SK-N-SH (cell line): ENCODE results near the gene ACSS1. TPM values are rescaled to one million over a fixed set of nuclear protein-coding genes. Genes with fewer than 3 reads are reported as not detected.

Experiments used
- CTCF ChIA-PET: fragments of 300-600, 350-600 bp; formaldehyde crosslinking; extraction: SDS; loops from one replicate; lab custom pipeline; 2021; lab: Yijun Ruan, JAX
- POLR2A ChIA-PET: fragments of 350-600 bp; sonication (Branson Sonifier 250); formaldehyde crosslinking; extraction: SDS; loops from one replicate; lab custom pipeline; 2020; ENCODE audit warnings: antibody characterized with exemption, inconsistent platforms; lab: Yijun Ruan, JAX
- DNase-seq: peaks from one replicate; pipeline ENCODE4 v3.0.0; 2012
- H2AFZ ChIP-seq: fragments of 200-600 bp; sonication (generic); 2 replicates; pipeline ENCODE4 v1.8.1; 2016; ENCODE audit warnings: antibody characterized with exemption, mild to moderate bottlenecking, low read depth
- H3F3A ChIP-seq: fragments of 200-600 bp; sonication (generic); replicated peaks from 2 replicates; pipeline ENCODE3; 2016; ENCODE audit warnings: antibody characterized with exemption, mild to moderate bottlenecking; ENCODE audit not compliant: insufficient read depth
- H3K27ac ChIP-seq, 2 experiments: fragments of 200-500 bp in 1 of 2; fragments of 200-600 bp in 1 of 2; sonication (Bioruptor generic) in 1 of 2; sonication (generic), shearing (Covaris generic) in 1 of 2; 2 replicates each; pipeline versions ENCODE4 v1.5.1 to v1.6.1; 2014 to 2016; ENCODE audit warnings: low read depth in 2 of 2, inconsistent platforms in 1 of 2, low read length in 1 of 2, mild to moderate bottlenecking in 1 of 2, mixed read lengths in 1 of 2
- H3K27me3 ChIP-seq: fragments of 200-600 bp; sonication (generic), shearing (Covaris generic); 2 replicates; pipeline ENCODE4 v1.6.1; 2016; ENCODE audit warnings: mixed run types; ENCODE audit not compliant: insufficient read depth
- H3K36me3 ChIP-seq, 2 experiments: fragments of 200-500 bp in 1 of 2; fragments of 200-600 bp in 1 of 2; sonication (Bioruptor generic) in 1 of 2; sonication (generic) in 1 of 2; replicated peaks in 1 of 2; 2 replicates each; pipeline versions ENCODE3 to v1.5.1; 2014 to 2016; ENCODE audit warnings: low read length in 1 of 2, mild to moderate bottlenecking in 1 of 2; ENCODE audit not compliant: insufficient read depth in 2 of 2, control insufficient read depth in 1 of 2
- H3K4me1 ChIP-seq, 2 experiments: fragments of 200-500 bp in 1 of 2; fragments of 200-600 bp in 1 of 2; sonication (Bioruptor generic) in 1 of 2; sonication (generic), shearing (Covaris generic) in 1 of 2; 2 replicates each; pipeline versions ENCODE4 v1.5.1 to v1.6.1; 2014 to 2016; ENCODE audit warnings: low read depth in 1 of 2, low read length in 1 of 2, mixed run types in 1 of 2; ENCODE audit not compliant: insufficient read depth in 2 of 2, control insufficient read depth in 1 of 2
- H3K4me2 ChIP-seq: fragments of 200-600 bp; sonication (generic), shearing (Covaris generic); 2 replicates; pipeline ENCODE4 v1.6.1; 2017; ENCODE audit warnings: mixed run types
- H3K4me3 ChIP-seq, 2 experiments: fragments of 200-500 bp in 1 of 2; fragments of 200-600 bp in 1 of 2; sonication (Bioruptor generic) in 1 of 2; sonication (generic), shearing (Covaris generic) in 1 of 2; 2 replicates each; pipeline versions ENCODE4 v1.5.1 to v1.8.1; 2014 to 2016; ENCODE audit warnings: low read depth in 2 of 2, inconsistent platforms in 1 of 2, low read length in 1 of 2, mild to moderate bottlenecking in 1 of 2, mixed read lengths in 1 of 2, moderate library complexity in 1 of 2
- H3K79me2 ChIP-seq: fragments of 200-600 bp; sonication (generic); 2 replicates; pipeline ENCODE4 v1.8.1; 2017; ENCODE audit warnings: mild to moderate bottlenecking; ENCODE audit not compliant: insufficient read depth
- H3K9ac ChIP-seq: fragments of 200-600 bp; sonication (generic); 2 replicates; pipeline ENCODE4 v1.6.1; 2017; ENCODE audit warnings: mixed run types
- H3K9me2 ChIP-seq: fragments of 200-600 bp; sonication (generic); 2 replicates; pipeline ENCODE4 v1.6.1; 2017; ENCODE audit warnings: mixed run types
- H3K9me3 ChIP-seq: fragments of 200-600 bp; sonication (generic); 2 replicates; pipeline ENCODE4 v1.6.1; 2017; ENCODE audit warnings: mixed run types, mild to moderate bottlenecking, moderate library complexity
- H4K20me1 ChIP-seq: fragments of 200-600 bp; sonication (generic); 2 replicates; pipeline ENCODE4 v1.6.1; 2017; ENCODE audit warnings: mild to moderate bottlenecking, mixed run types; ENCODE audit not compliant: insufficient read depth
- CHD2 ChIP-seq: fragments of 150-350 bp; IDR thresholded peaks from 2 replicates; pipeline ENCODE4 v1.6.1; 2018; ENCODE audit warnings: low read length; ENCODE audit not compliant: partially characterized antibody
- CTCF ChIP-seq: fragments of 200-600 bp; sonication (generic); IDR thresholded peaks from 2 replicates; pipeline ENCODE4 v1.6.1; 2017; ENCODE audit warnings: antibody characterized with exemption, mild to moderate bottlenecking, moderate library complexity
- ELF1 ChIP-seq: IDR thresholded peaks from 2 replicates; pipeline ENCODE4 v1.4.0; 2012
- EP300 ChIP-seq, 2 experiments: IDR thresholded peaks; 2 replicates each; pipeline versions ENCODE4 v1.4.0 to v1.6.1; 2012; ENCODE audit warnings: borderline replicate concordance in 1 of 2, low read depth in 1 of 2, low read length in 1 of 2
- FOXJ3 ChIP-seq: sonication (generic); formaldehyde crosslinking; IDR thresholded peaks from 2 replicates; pipeline ENCODE4 v1.5.1; 2020; ENCODE audit warnings: mild to moderate bottlenecking, missing genetic modification reagents
- FOXM1 ChIP-seq: IDR thresholded peaks from 2 replicates; pipeline ENCODE4 v1.4.0; 2012; ENCODE audit warnings: low read depth, mild to moderate bottlenecking
- GABPA ChIP-seq: IDR thresholded peaks from 2 replicates; pipeline ENCODE4 v1.4.0; 2012; ENCODE audit warnings: low read depth, mild to moderate bottlenecking
- MEF2A ChIP-seq: IDR thresholded peaks from 2 replicates; pipeline ENCODE4 v1.4.0; 2012; ENCODE audit warnings: low read depth, borderline replicate concordance
- MXI1 ChIP-seq: IDR thresholded peaks from 2 replicates; pipeline ENCODE4 v1.6.1; 2012; ENCODE audit warnings: mild to moderate bottlenecking, low read depth, low read length, improper control_type of control experiment
- NFIC ChIP-seq: IDR thresholded peaks from 2 replicates; pipeline ENCODE4 v1.4.0; 2012; ENCODE audit warnings: borderline replicate concordance
- NRF1 ChIP-seq: IDR thresholded peaks from 2 replicates; pipeline ENCODE4 v1.6.1; 2012; ENCODE audit warnings: low read depth, mild to moderate bottlenecking, low read length
- RCOR1 ChIP-seq: fragments of 150-350 bp; IDR thresholded peaks from 2 replicates; pipeline ENCODE4 v1.6.1; 2017; ENCODE audit warnings: antibody characterized with exemption, low read length
- REST ChIP-seq: IDR thresholded peaks from 2 replicates; pipeline ENCODE4 v1.6.1; 2012; ENCODE audit warnings: mild to moderate bottlenecking, low read depth, low read length, moderate library complexity
- RFX5 ChIP-seq: IDR thresholded peaks from 2 replicates; pipeline ENCODE4 v1.6.1; 2012; ENCODE audit warnings: mild to moderate bottlenecking, improper control_type of control experiment, low read length
- TAF1 ChIP-seq: IDR thresholded peaks from 2 replicates; pipeline ENCODE4 v1.6.1; 2012; ENCODE audit warnings: low read depth, mild to moderate bottlenecking, low read length, moderate library complexity, borderline replicate concordance
- TCF12 ChIP-seq: IDR thresholded peaks from 2 replicates; pipeline ENCODE4 v1.4.0; 2012
- TEAD4 ChIP-seq: IDR thresholded peaks from 2 replicates; pipeline ENCODE4 v1.4.0; 2012; ENCODE audit warnings: mild to moderate bottlenecking, borderline replicate concordance; ENCODE audit not compliant: insufficient read depth
- USF2 ChIP-seq: fragments of 150-350 bp; IDR thresholded peaks from 2 replicates; pipeline ENCODE4 v1.6.1; 2017; ENCODE audit warnings: antibody characterized with exemption, low read length, low read depth, borderline replicate concordance
- YY1 ChIP-seq: IDR thresholded peaks from 2 replicates; pipeline ENCODE4 v1.4.0; 2012; ENCODE audit warnings: low read depth, mild to moderate bottlenecking
- WGBS: methylation state at CpG from one replicate; pipeline ENCODE4 v1.1.6; 2017; ENCODE audit warnings: low lambda C conversion rate; 5-methylcytosine and 5-hydroxymethylcytosine counted together
- polyA plus RNA-seq, 3 experiments: library from polyadenylated mRNA; depleted of rRNA; stranded (reverse); fragments of >200 nt; gene quantifications; 2 replicates each; pipeline ENCODE4 v1.2.3, GENCODE V29; 2012
- TF ChIP-seq, protein P1 (sequence below): fragments of 150-350 bp; IDR thresholded peaks from 2 replicates; pipeline ENCODE4 v1.6.1; 2016; ENCODE audit warnings: mild to moderate bottlenecking, low read depth, low read length

The ACSS1 gene
- polyA plus RNA-seq, 1 of the 3 experiments (the other 2 are of a cell fraction) = 2.0 TPM

GRCh38 chr20:25013478-25014380 is 44.2 kb downstream of the ACSS1 start:
- H3F3A ChIP-seq = no peaks in the 10 kb centered on the region
- no peaks in the 10 kb centered on the region for H3K27me3 ChIP-seq
- H3K36me3 ChIP-seq = no peaks in the 10 kb centered on the region
- ChIA-PET POLR2A (no interaction called here), CTCF (interaction anchor here (1.3 kb wide), 1 partner anchor 20 kb away, joined by 3 read pairs; no protein-coding TSS in a partner anchor)
- H3K4me3 ChIP-seq = no peak overlapping the region
- H3K9me3 ChIP-seq = no peaks in the 10 kb centered on the region
- WGBS = 76% methylated on average over 17 of the region's 25 CpGs
- no peak overlapping the region for H3K27ac ChIP-seq
- H3K4me2 ChIP-seq = no peak overlapping the region
- no peaks in the 10 kb centered on the region; a peak in 1 of 4 replicates for H3K4me1 ChIP-seq
- no peak for DNase-seq
- no peak overlapping the region for H2AFZ ChIP-seq
- H3K79me2 ChIP-seq = no peaks in the 10 kb centered on the region
- no peaks in the 10 kb centered on the region for H4K20me1 ChIP-seq
- no peaks in the 10 kb centered on the region for H3K9me2 ChIP-seq
- H3K9ac ChIP-seq = no peak overlapping the region
- TF ChIP-seq NFIC = no peak
- no peak for TF ChIP-seq FOXJ3 (CRISPR knock-in tag)
- no peak for TF ChIP-seq EP300 (IDR thresholded peaks at IDR 0.05; ENCODE audit: borderline replicate concordance in 1 of 2, low read depth in 1 of 2, low read length in 1 of 2)
- TF ChIP-seq NRF1 = no peak
- TF ChIP-seq TAF1 = no peak
- no peak for TF ChIP-seq RFX5
- TF ChIP-seq ELF1 = no peak
- no peak for TF ChIP-seq MXI1
- TF ChIP-seq GABPA = no peak
- TF ChIP-seq, protein P1, sequence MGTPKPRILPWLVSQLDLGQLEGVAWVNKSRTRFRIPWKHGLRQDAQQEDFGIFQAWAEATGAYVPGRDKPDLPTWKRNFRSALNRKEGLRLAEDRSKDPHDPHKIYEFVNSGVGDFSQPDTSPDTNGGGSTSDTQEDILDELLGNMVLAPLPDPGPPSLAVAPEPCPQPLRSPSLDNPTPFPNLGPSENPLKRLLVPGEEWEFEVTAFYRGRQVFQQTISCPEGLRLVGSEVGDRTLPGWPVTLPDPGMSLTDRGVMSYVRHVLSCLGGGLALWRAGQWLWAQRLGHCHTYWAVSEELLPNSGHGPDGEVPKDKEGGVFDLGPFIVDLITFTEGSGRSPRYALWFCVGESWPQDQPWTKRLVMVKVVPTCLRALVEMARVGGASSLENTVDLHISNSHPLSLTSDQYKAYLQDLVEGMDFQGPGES = no peak
- TF ChIP-seq USF2 = no peak
- TF ChIP-seq TCF12 = no peak
- TF ChIP-seq REST = no peak
- TF ChIP-seq MEF2A = no peak
- TF ChIP-seq CHD2 = no peak
- TF ChIP-seq FOXM1 = no peak
- TF ChIP-seq TEAD4 = no peak
- no peak for TF ChIP-seq YY1
- no peak for TF ChIP-seq CTCF
- no peak for TF ChIP-seq RCOR1
